Left ventricle myocardium inferior (tissue), 1 donor: Measurements from ENCODE around the gene CLEC4G. TPM values are rescaled to one million over a fixed set of nuclear protein-coding genes. Genes with fewer than 3 reads are reported as not detected.

Experiments used
- DNase-seq: peaks from one replicate; pipeline ENCODE4 v3.0.0-alpha.2; 2020
- H3K27ac ChIP-seq: fragments of 200-600 bp; replicated peaks from 2 replicates; pipeline ENCODE4 v1.8.0; 2021
- H3K27me3 ChIP-seq: fragments of 200-600 bp; 2 replicates; pipeline ENCODE4 v1.8.0; 2021; ENCODE audit warnings: low read depth
- H3K36me3 ChIP-seq: fragments of 200-600 bp; 2 replicates; pipeline ENCODE4 v1.8.0; 2021
- H3K4me1 ChIP-seq: fragments of 200-600 bp; 2 replicates; pipeline ENCODE4 v1.8.0; 2021
- H3K4me3 ChIP-seq: fragments of 200-600 bp; 2 replicates; pipeline ENCODE4 v1.8.0; 2021; ENCODE audit warnings: mild to moderate bottlenecking, moderate library complexity
- H3K9me3 ChIP-seq: fragments of 200-600 bp; replicated peaks from 2 replicates; pipeline ENCODE4 v1.8.0; 2021
- intact Hi-C: fragments of 100-400 bp; cut with micrococcal nuclease; formaldehyde crosslinking; loops from one replicate; pipeline ENCODE4 v1.11.0; 2022
- total RNA-seq: library from RNA; stranded (reverse); fragmentation: NEBNext Ultra II Directional; extraction: Animal tissue kit (Norgen Biotek cat#: 25700); gene quantifications from one replicate; pipeline ENCODE4 v1.2.1, GENCODE V29; 2021
- TF ChIP-seq, protein P1 (sequence below): fragments of 200-600 bp; IDR thresholded peaks from 2 replicates; pipeline ENCODE4 v1.8.0; 2021; ENCODE audit warnings: antibody characterized with exemption, mild to moderate bottlenecking, borderline replicate concordance
- donor health status: DM: no; HTN: yes; CAD: no; lungs with severe emphysema.

Gene CLEC4G
- total RNA-seq, 1 donor from 2014 or later, result 0.71 TPM

DNA sequence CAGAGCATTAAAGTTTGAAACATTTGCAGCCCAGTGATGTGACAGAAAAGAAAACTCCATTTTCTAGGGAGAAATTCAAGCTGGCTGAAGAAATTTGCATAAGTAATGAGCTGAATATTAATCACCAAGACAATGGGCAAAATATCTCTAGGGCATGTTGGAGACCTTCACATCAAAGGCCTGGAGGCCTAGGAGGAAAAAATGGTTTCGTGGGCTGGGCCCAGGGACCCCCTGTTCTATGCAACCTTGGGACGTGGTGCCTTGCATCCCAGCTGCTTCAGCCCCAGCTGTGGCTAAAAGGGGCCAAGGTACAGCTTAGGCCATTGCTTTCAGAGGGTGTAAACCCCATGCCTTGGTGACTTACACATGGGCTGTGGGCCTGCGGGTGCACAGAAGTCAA is 25.4 kb upstream of the CLEC4G start:
- no peak overlapping the region for H3K27ac ChIP-seq

DNA sequence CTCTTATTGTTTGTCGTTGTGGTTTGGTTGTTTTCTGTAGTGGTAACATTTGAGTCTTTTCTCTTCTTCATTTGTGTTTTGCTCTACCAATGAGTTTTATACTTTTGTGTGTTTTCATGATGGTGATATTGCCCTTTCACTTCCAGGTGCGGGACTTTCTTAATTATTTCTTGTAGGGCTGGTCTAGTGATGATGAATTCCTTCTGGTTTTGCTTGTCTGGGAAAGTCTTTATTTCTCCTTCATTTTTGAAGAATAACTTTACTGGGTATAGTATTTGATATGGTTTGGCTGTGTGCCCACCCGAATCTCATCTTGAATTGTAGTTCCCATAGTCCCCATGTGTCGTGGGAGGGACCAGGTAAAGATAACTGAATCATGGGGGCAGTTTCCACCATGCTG is 24.3 kb upstream of the CLEC4G start:
- TF ChIP-seq, protein P1, sequence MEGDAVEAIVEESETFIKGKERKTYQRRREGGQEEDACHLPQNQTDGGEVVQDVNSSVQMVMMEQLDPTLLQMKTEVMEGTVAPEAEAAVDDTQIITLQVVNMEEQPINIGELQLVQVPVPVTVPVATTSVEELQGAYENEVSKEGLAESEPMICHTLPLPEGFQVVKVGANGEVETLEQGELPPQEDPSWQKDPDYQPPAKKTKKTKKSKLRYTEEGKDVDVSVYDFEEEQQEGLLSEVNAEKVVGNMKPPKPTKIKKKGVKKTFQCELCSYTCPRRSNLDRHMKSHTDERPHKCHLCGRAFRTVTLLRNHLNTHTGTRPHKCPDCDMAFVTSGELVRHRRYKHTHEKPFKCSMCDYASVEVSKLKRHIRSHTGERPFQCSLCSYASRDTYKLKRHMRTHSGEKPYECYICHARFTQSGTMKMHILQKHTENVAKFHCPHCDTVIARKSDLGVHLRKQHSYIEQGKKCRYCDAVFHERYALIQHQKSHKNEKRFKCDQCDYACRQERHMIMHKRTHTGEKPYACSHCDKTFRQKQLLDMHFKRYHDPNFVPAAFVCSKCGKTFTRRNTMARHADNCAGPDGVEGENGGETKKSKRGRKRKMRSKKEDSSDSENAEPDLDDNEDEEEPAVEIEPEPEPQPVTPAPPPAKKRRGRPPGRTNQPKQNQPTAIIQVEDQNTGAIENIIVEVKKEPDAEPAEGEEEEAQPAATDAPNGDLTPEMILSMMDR, result no peak
- peaks cover 55% of the 10 kb centered on the region for H3K9me3 ChIP-seq
- no peaks in the 10 kb centered on the region for H3K4me1 ChIP-seq
- peaks cover 22% of the 10 kb centered on the region for H3K27me3 ChIP-seq
- H3K4me3 ChIP-seq, result no peak overlapping the region
- H3K36me3 ChIP-seq, result no peaks in the 10 kb centered on the region
- no peak overlapping the region for H3K27ac ChIP-seq
- intact Hi-C loops, result no loop called here
- no peak for DNase-seq

More for the DNA sequence above, 25.4 kb upstream of the CLEC4G start:
- Histone ChIP-seq H3K27me3 (peaks cover 24% of the 10 kb centered on the region), H3K36me3 (no peaks in the 10 kb centered on the region), H3K9me3 (peaks cover 55% of the 10 kb centered on the region), H3K4me1 (no peaks in the 10 kb centered on the region), H3K4me3 (no peak overlapping the region)
- DNase-seq, result no peak
- TF ChIP-seq, protein P1, result no peak
- intact Hi-C loops, result no loop called here

DNA sequence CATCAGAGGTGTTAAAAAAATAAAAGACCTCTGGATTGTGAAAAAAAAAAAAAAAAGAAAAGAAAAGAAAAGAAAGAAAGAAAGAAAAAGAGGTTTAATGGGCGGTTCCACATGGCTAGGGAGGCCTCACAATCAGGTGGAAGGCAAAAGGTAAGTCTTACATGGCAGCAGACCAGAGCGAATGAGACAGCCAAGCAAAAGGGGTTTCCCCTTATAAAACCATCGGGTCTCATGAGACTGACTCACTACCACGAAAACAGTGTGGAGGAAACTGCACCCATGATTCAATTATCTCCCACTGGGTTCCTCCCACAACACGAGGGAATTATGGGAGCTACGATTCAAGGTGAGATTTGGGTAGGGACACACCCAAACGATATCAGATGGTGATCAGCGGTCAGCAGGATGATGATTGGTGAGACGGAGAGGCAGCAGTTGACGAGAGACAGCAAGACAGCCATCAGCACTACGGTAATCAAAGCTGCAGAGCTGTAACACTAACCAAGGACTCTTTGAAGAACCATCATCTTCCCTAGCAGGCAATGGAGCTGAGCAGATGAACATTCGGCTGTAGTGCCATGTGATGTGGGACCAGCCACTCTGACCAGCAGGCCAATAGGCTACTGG is 19.4 kb upstream of the CLEC4G start:
- H3K4me1 ChIP-seq, result no peaks in the 10 kb centered on the region
- H3K4me3 ChIP-seq, result no peak overlapping the region
- TF ChIP-seq, protein P1, result no peak
- H3K27me3 ChIP-seq, result peaks cover 52% of the 10 kb centered on the region
- no peak overlapping the region for H3K27ac ChIP-seq
- no peaks in the 10 kb centered on the region for H3K36me3 ChIP-seq
- no peak for DNase-seq
- intact Hi-C loops, result no loop called here
- H3K9me3 ChIP-seq, result peaks cover 20% of the 10 kb centered on the region

DNA sequence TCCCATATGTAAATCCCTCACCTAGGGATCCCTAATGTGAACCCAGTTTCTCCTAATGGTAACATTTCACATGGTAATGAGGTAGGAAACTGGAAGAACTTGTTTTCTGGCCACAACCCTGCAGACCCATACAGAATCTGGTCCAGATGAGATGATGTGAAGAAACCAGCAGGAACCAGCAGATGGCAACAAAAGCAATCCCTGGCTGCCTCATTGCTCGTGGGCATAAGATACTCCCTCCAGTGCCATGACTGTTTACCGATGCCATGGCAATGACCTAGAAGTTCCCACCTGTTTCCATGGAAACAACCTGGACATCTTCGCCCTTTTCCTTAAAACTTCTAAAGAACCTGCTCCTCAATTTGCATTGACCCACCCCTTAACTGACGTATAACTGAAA is 16.8 kb upstream of the CLEC4G start:
- Histone ChIP-seq H3K9me3 (peaks cover 5% of the 10 kb centered on the region), H3K27me3 (peaks cover 70% of the 10 kb centered on the region), H3K27ac (no peak overlapping the region), H3K4me3 (no peak overlapping the region), H3K36me3 (no peaks in the 10 kb centered on the region), H3K4me1 (no peaks in the 10 kb centered on the region)
- DNase-seq, result no peak
- intact Hi-C loops, result no loop called here
- TF ChIP-seq, protein P1, result no peak

DNA sequence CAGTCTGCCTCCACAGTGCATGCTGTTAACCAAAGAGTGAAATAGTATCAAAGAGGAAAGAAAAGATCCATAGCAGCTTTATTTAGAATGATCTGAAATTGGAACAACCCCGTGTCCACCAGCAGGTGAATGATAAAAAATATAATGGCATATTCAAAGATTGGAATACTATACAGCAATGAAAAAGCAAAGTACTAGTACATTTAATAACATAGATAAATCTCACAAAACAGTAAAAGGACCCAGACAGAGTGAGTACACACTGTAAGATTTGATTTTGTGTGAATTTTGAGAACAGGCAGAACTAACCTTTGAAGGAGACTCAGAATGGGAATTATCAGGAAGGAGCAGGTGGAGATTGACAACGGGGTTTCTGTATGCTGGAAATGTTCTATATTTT is 16.3 kb upstream of the CLEC4G start:
- intact Hi-C loops, result no loop called here
- no peak for DNase-seq
- peaks cover 73% of the 10 kb centered on the region for H3K27me3 ChIP-seq
- no peak overlapping the region for H3K27ac ChIP-seq
- H3K4me1 ChIP-seq, result no peaks in the 10 kb centered on the region
- H3K4me3 ChIP-seq, result no peak overlapping the region
- TF ChIP-seq, protein P1, result no peak
- no peaks in the 10 kb centered on the region for H3K36me3 ChIP-seq
- H3K9me3 ChIP-seq, result peaks cover 5% of the 10 kb centered on the region
